Small intestine (tissue), 7 donors: ENCODE results near the gene ELK4. TPM values are rescaled to one million over a fixed set of nuclear protein-coding genes. Genes with fewer than 3 reads are reported as not detected.

Experiments
- DNase-seq, 2 donors: peaks; one replicate each; pipeline versions ENCODE4 v3.0.0 to v3.0.0-alpha.2; 2013
- FAIRE-seq: peaks from 2 replicates; lab custom pipeline; 2012; peaks lifted over from hg19 to GRCh38; lab: Jason Lieb, UNC
- H3K27ac ChIP-seq, 3 donors: one replicate each; pipeline ENCODE4 v1.5.1; 2013; ENCODE audit warnings: low read length in 2 of 3, mild to moderate bottlenecking in 2 of 3, control low read depth in 1 of 3, inconsistent platforms in 1 of 3, low read depth in 1 of 3, moderate library complexity in 1 of 3
- H3K27me3 ChIP-seq, 3 donors: one replicate each; pipeline ENCODE4 v1.6.1; 2013; ENCODE audit warnings: low read length in 3 of 3, inconsistent platforms in 1 of 3; ENCODE audit not compliant: control insufficient read depth in 3 of 3, insufficient read depth in 3 of 3
- H3K36me3 ChIP-seq, 3 donors: one replicate each; pipeline ENCODE4 v1.6.1; 2013; ENCODE audit warnings: low read length in 3 of 3, inconsistent platforms in 1 of 3, low read depth in 1 of 3, mild to moderate bottlenecking in 1 of 3, moderate library complexity in 1 of 3; ENCODE audit not compliant: control insufficient read depth in 3 of 3, insufficient read depth in 2 of 3
- H3K4me1 ChIP-seq, 3 donors: one replicate each; pipeline ENCODE4 v1.6.1; 2013; ENCODE audit warnings: low read length in 2 of 3, inconsistent platforms in 1 of 3, low read depth in 1 of 3, mild to moderate bottlenecking in 1 of 3, moderate library complexity in 1 of 3; ENCODE audit not compliant: control insufficient read depth in 3 of 3, insufficient read depth in 2 of 3
- H3K4me3 ChIP-seq, 3 donors: one replicate each; pipeline ENCODE4 v1.5.1; 2013; ENCODE audit warnings: low read length in 3 of 3, control low read depth in 1 of 3, inconsistent platforms in 1 of 3, low read depth in 1 of 3, mild to moderate bottlenecking in 1 of 3, moderate library complexity in 1 of 3
- H3K9me3 ChIP-seq, 2 donors: one replicate each; pipeline ENCODE4 v1.6.1; 2013; ENCODE audit warnings: low read depth in 1 of 2, low read length in 1 of 2; ENCODE audit not compliant: control insufficient read depth in 2 of 2, insufficient read depth in 1 of 2
- WGBS, 3 donors: extraction: QIAGEN DNeasy Blood & Tissue Kit; methylation state at CpG; one replicate each; pipeline ENCODE4 v1.1.7; 2013; 5-methylcytosine and 5-hydroxymethylcytosine counted together
- polyA plus RNA-seq, 4 donors: library from polyadenylated mRNA; stranded (reverse) in 3 of 4; unstranded in 1 of 4; fragments of 200-250 nt in 3 of 4; fragments of 120-200 nt in 1 of 4; gene quantifications; one replicate each; pipeline versions ENCODE4 v1.2.1 to v1.2.3, GENCODE V29; 2013
- donor health status: healthy with polysubstance abuse.
- donor health status: control.
- donor health status: control.
- donor health status: Bipolar disorder and iron deficiency.
- donor health status: healthy.

The ELK4 gene
- polyA plus RNA-seq, 4 donors, result 2.7 to 14.7 (median 4.5) TPM

GRCh38 chr1:205667909-205668643, 36.3 kb upstream of the ELK4 start:
- 29 to 63% (median 36%) methylated on average over 11 of the region's 11 CpGs for WGBS, 3 donors
- Histone ChIP-seq H3K9me3 (no peaks in the 10 kb centered on the region), H3K4me3 (no peak overlapping the region), H3K4me1 (peaks cover 11 to 84% (median 15%) of the 10 kb centered on the region in 3 donors), H3K36me3 (peaks cover 0 to 22% (median 0%) of the 10 kb centered on the region in 3 donors), H3K27me3 (no peaks in the 10 kb centered on the region), H3K27ac (peak overlapping the region in 1 of 3 donors; percentile 24)
- no peak for FAIRE-seq
- peak in 1 of 2 donors; percentile 51 for DNase-seq

- Histone ChIP-seq H3K27ac (peak overlapping the region in 1 of 3 donors; percentile 39), H3K36me3 (peaks cover 0 to 37% (median 0%) of the 10 kb centered on the region in 3 donors), H3K4me1 (peaks cover 11 to 69% (median 12%) of the 10 kb centered on the region in 3 donors)
Measured at GRCh38 chr1:205666372-205667166, 34.8 kb upstream of the ELK4 start.

GRCh38 chr1:205665201-205666045, 33.6 kb upstream of the ELK4 start:
- Histone ChIP-seq H3K27ac (peak overlapping the region; percentile 25 to 91 (median 52)), H3K4me1 (peaks cover 11 to 59% (median 12%) of the 10 kb centered on the region in 3 donors), H3K27me3 (no peaks in the 10 kb centered on the region), H3K36me3 (peaks cover 0 to 45% (median 0%) of the 10 kb centered on the region in 3 donors), H3K4me3 (no peak overlapping the region), H3K9me3 (no peaks in the 10 kb centered on the region)
- FAIRE-seq (no peak), DNase-seq (peak in 1 of 2 donors; percentile 35)
- WGBS, 3 donors, result 47 to 57% (median 52%) methylated on average over 8 to 9 of the region's 9 CpGs

More at GRCh38 chr1:205666372-205667166, 34.8 kb upstream of the ELK4 start:
- WGBS, 3 donors, result 49 to 83% (median 66%) methylated on average over 6 of the region's 6 CpGs
- H3K27me3 ChIP-seq, result no peaks in the 10 kb centered on the region
- no peak overlapping the region for H3K4me3 ChIP-seq
- no peaks in the 10 kb centered on the region for H3K9me3 ChIP-seq
- DNase-seq, result peak in 1 of 2 donors; percentile 75
- no peak for FAIRE-seq

- H3K4me1 ChIP-seq, result peaks cover 11 to 49% (median 12%) of the 10 kb centered on the region in 3 donors
- H3K27me3 ChIP-seq, result no peaks in the 10 kb centered on the region
- H3K36me3 ChIP-seq, result peaks cover 0 to 53% (median 0%) of the 10 kb centered on the region in 3 donors
- no peaks in the 10 kb centered on the region for H3K9me3 ChIP-seq
- DNase-seq, result peak in 1 of 2 donors; percentile 85
- WGBS, 3 donors, result 18 to 60% (median 38%) methylated on average over 19 of the region's 19 CpGs
- H3K27ac ChIP-seq, result peak overlapping the region in 2 of 3 donors; percentile 52 to 91
- no peak for FAIRE-seq
- H3K4me3 ChIP-seq, result no peak overlapping the region
Measured at GRCh38 chr1:205664399-205665017, 32.7 kb upstream of the ELK4 start.

GRCh38 chr1:205663286-205663936, 31.6 kb upstream of the ELK4 start:
- H3K36me3 ChIP-seq, result peaks cover 0 to 58% (median 0%) of the 10 kb centered on the region in 3 donors
- no peak for DNase-seq
- 89 to 93% (median 93%) methylated on average over 18 of the region's 18 CpGs for WGBS, 3 donors
- H3K27ac ChIP-seq, result peak overlapping the region in 1 of 3 donors; percentile 91
- H3K4me3 ChIP-seq, result no peak overlapping the region
- no peak for FAIRE-seq
- H3K27me3 ChIP-seq, result no peaks in the 10 kb centered on the region
- H3K9me3 ChIP-seq, result no peaks in the 10 kb centered on the region
- peaks cover 10 to 44% (median 10%) of the 10 kb centered on the region in 3 donors for H3K4me1 ChIP-seq

GRCh38 chr1:205662791-205663190, 31.0 kb upstream of the ELK4 start:
- WGBS, 3 donors, result 91 to 95% (median 93%) methylated on average over 22 to 24 of the region's 24 CpGs
- Histone ChIP-seq H3K9me3 (no peaks in the 10 kb centered on the region), H3K36me3 (peaks cover 0 to 58% (median 0%) of the 10 kb centered on the region in 3 donors), H3K27ac (no peak overlapping the region), H3K4me1 (peaks cover 6 to 38% (median 7%) of the 10 kb centered on the region in 3 donors), H3K4me3 (no peak overlapping the region), H3K27me3 (no peaks in the 10 kb centered on the region)
- FAIRE-seq, result no peak
- no peak for DNase-seq

GRCh38 chr1:205662135-205662738, 30.4 kb upstream of the ELK4 start:
- H3K9me3 ChIP-seq, result no peaks in the 10 kb centered on the region
- peaks cover 0 to 58% (median 0%) of the 10 kb centered on the region in 3 donors for H3K36me3 ChIP-seq
- peaks cover 3 to 34% (median 5%) of the 10 kb centered on the region in 3 donors for H3K4me1 ChIP-seq
- H3K4me3 ChIP-seq, result no peak overlapping the region
- no peak for FAIRE-seq
- H3K27me3 ChIP-seq, result no peaks in the 10 kb centered on the region
- no peak overlapping the region for H3K27ac ChIP-seq
- no peak for DNase-seq
- WGBS, 3 donors, result 70 to 84% (median 81%) methylated on average over 15 of the region's 15 CpGs
